Osteocyte (in vitro differentiated cells): ENCODE results near the gene DNAI4. TPM values are rescaled to one million over a fixed set of nuclear protein-coding genes. Genes with fewer than 3 reads are reported as not detected.

Source experiments
- DNase-seq: peaks from one replicate; pipeline ENCODE4 v3.0.0; 2021; ENCODE audit warnings: mixed read lengths; ENCODE audit not compliant: unreplicated experiment; ENCODE audit errors: extremely low spot score
- H3K27ac Mint-ChIP-seq: one replicate; pipeline ENCODE4 v1.8.0; 2021; ENCODE audit warnings: mild to moderate bottlenecking, mixed read lengths; ENCODE audit not compliant: unreplicated experiment
- H3K27me3 Mint-ChIP-seq: one replicate; pipeline ENCODE4 v1.8.0; 2021; ENCODE audit warnings: mixed read lengths; ENCODE audit not compliant: unreplicated experiment
- H3K36me3 Mint-ChIP-seq: one replicate; pipeline ENCODE4 v1.8.0; 2021; ENCODE audit warnings: mixed read lengths; ENCODE audit not compliant: unreplicated experiment
- H3K4me1 Mint-ChIP-seq: one replicate; pipeline ENCODE4 v1.8.0; 2021; ENCODE audit warnings: mixed read lengths; ENCODE audit not compliant: unreplicated experiment
- H3K4me3 Mint-ChIP-seq: one replicate; pipeline ENCODE4 v1.8.0; 2021; ENCODE audit warnings: mild to moderate bottlenecking, moderate library complexity, mixed read lengths; ENCODE audit not compliant: unreplicated experiment
- H3K9me3 Mint-ChIP-seq: one replicate; pipeline ENCODE4 v1.8.0; 2021; ENCODE audit warnings: mixed read lengths; ENCODE audit not compliant: unreplicated experiment
- total RNA-seq: library from RNA; stranded (reverse); gene quantifications from 2 replicates; pipeline ENCODE4 v1.2.1, GENCODE V29; 2021
- TF ChIP-seq, protein P1 (sequence below): fragments of 200-600 bp; sonication (generic); IDR thresholded peaks from 2 replicates; pipeline ENCODE4 v1.5.0; 2021; ENCODE audit warnings: antibody characterized with exemption, mild to moderate bottlenecking, moderate library complexity

Gene DNAI4
- total RNA-seq, 1 donor from 2014 or later, result 8.9 TPM

GRCh38 chr1:66931590-66931989 lies 6.9 kb upstream of the DNAI4 start:
- H3K27ac Mint-ChIP-seq, result peak overlapping the region; percentile 94
- H3K27me3 Mint-ChIP-seq, result no peaks in the 10 kb centered on the region
- TF ChIP-seq, protein P1, sequence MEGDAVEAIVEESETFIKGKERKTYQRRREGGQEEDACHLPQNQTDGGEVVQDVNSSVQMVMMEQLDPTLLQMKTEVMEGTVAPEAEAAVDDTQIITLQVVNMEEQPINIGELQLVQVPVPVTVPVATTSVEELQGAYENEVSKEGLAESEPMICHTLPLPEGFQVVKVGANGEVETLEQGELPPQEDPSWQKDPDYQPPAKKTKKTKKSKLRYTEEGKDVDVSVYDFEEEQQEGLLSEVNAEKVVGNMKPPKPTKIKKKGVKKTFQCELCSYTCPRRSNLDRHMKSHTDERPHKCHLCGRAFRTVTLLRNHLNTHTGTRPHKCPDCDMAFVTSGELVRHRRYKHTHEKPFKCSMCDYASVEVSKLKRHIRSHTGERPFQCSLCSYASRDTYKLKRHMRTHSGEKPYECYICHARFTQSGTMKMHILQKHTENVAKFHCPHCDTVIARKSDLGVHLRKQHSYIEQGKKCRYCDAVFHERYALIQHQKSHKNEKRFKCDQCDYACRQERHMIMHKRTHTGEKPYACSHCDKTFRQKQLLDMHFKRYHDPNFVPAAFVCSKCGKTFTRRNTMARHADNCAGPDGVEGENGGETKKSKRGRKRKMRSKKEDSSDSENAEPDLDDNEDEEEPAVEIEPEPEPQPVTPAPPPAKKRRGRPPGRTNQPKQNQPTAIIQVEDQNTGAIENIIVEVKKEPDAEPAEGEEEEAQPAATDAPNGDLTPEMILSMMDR, result no peak
- H3K36me3 Mint-ChIP-seq, result peaks cover 2% of the 10 kb centered on the region
- H3K4me3 Mint-ChIP-seq, result peak overlapping the region; percentile 90
- H3K4me1 Mint-ChIP-seq, result peaks cover 64% of the 10 kb centered on the region
- H3K9me3 Mint-ChIP-seq, result no peaks in the 10 kb centered on the region
- no peak for DNase-seq

DNA sequence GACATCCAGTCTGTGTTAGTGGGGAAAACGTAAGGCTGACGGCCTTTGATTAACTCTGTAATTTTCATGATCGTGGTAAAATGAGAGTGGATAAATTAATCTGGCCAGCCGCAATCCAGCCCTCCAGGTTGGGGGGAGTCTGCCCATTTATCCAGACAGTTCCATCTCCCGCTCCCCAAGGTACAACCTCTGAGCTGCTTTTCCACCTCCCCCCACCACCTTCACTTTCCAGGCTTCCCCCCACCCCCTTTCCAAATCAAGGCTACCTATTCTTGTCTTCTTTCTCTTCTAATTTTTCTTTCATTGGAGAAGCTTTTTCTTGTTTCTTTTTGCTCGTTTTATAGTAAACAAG lies 6.1 kb upstream of the DNAI4 start:
- no peak for DNase-seq
- H3K27me3 Mint-ChIP-seq, result no peaks in the 10 kb centered on the region
- H3K4me1 Mint-ChIP-seq, result peaks cover 66% of the 10 kb centered on the region
- H3K27ac Mint-ChIP-seq, result peak overlapping the region; percentile 94
- H3K4me3 Mint-ChIP-seq, result peak overlapping the region; percentile 90
- H3K36me3 Mint-ChIP-seq, result peaks cover 2% of the 10 kb centered on the region
- no peaks in the 10 kb centered on the region for H3K9me3 Mint-ChIP-seq
- TF ChIP-seq, protein P1, result no peak

DNA sequence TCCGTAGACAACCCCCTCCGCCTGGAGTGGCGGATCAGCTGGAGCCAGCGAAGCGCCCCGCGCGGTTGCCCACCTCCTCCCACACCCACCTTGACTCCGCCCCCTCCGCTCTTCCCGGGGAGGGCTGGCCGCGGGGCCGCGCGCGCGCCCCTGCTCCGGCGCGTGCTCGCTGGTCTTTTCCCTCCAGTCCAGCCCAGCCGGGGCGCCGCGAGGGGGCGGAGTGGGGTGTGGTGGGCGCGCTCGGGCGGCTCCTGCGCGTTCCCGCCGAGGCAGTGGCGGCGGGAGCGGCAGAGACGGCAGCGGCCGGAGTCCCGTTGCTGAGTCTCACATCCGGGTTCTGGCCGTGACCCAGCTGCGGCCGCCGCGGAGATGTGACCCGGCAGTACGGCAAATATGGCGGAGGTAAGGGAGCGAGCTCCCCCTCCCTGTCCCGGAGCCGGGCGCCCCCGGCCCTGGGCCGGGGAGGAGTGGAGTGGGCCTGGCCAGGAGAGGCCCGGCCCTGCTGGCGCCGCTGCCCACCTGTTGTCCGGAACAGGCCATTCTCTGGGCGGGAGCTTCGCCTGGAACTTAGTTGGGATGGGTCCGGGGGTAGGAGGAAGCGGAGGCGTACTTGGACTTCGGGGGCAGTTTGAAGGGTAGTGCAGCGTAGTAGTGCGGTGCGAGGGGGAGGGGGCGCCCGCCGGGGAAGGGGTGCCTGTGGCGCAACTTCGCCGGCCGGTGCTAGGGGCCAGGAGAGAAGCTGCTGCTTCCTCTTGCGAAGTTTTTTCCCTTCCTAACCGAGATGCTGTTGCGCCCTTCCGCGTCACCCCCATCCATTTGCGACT lies 5.6 kb upstream of the DNAI4 start:
- TF ChIP-seq, protein P1, result peak; percentile 53
- peaks cover 2% of the 10 kb centered on the region for H3K36me3 Mint-ChIP-seq
- peaks cover 63% of the 10 kb centered on the region for H3K4me1 Mint-ChIP-seq
- no peaks in the 10 kb centered on the region for H3K9me3 Mint-ChIP-seq
- peak; percentile 99 for DNase-seq
- H3K27me3 Mint-ChIP-seq, result no peaks in the 10 kb centered on the region
- H3K27ac Mint-ChIP-seq, result peak overlapping the region; percentile 94
- H3K4me3 Mint-ChIP-seq, result peak overlapping the region; percentile 90

DNA sequence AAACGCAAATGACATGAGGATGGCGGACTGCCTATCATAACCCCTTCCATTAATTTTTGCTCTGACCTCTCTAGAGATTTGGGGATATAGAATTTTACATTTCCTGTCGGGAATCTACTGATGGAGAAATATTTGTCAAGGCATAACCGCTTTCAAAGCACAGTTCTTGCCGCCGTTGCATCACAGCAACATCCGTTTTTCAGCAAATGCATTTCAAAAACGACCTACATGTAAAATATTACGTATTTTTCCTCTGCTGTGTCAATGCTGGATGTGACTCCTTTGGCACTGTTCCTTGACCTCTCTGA lies 5.0 kb upstream of the DNAI4 start:
- no peaks in the 10 kb centered on the region for H3K27me3 Mint-ChIP-seq
- no peaks in the 10 kb centered on the region for H3K9me3 Mint-ChIP-seq
- H3K4me1 Mint-ChIP-seq, result peaks cover 57% of the 10 kb centered on the region
- no peak for DNase-seq
- peak overlapping the region; percentile 90 for H3K4me3 Mint-ChIP-seq
- H3K36me3 Mint-ChIP-seq, result peaks cover 2% of the 10 kb centered on the region
- TF ChIP-seq, protein P1, result no peak
- H3K27ac Mint-ChIP-seq, result peak overlapping the region; percentile 94

DNA sequence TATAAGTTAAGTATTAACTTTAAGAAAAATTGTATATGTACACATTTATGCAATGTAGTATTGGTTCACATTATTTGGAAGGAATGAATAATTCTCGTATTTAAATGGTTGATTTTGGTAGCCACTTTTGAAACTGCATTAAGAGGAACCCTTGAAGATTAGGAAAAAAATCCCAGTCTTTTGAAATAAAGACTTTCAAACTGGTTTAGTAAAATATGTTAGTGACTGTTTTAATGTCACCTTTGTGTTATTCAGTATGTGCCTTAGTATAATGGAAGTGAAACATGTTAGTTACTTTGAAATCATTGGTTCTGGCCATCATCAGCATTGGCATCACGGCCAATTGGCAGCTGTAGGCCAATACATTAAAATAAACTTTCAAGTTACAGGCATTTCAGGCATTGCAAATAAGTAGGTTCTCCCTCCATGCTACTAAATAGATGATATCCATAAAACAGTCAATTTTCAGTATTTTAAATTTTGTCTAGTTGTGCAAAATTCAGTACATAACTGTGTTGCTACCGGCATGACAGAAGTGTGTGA lies 4.6 kb upstream of the DNAI4 start:
- H3K9me3 Mint-ChIP-seq, result no peaks in the 10 kb centered on the region
- no peak for DNase-seq
- TF ChIP-seq, protein P1, result no peak
- H3K27ac Mint-ChIP-seq, result peak overlapping the region; percentile 94
- no peaks in the 10 kb centered on the region for H3K27me3 Mint-ChIP-seq
- peak overlapping the region; percentile 90 for H3K4me3 Mint-ChIP-seq
- H3K4me1 Mint-ChIP-seq, result peaks cover 53% of the 10 kb centered on the region
- peaks cover 2% of the 10 kb centered on the region for H3K36me3 Mint-ChIP-seq
